Activated T-cell treated with anti-CD3 and anti-CD28 coated beads for 1 hour (primary cell): ENCODE data around the gene ARID1B.

ENCODE experiments used
- DNase-seq: peaks from one replicate; pipeline ENCODE4 v3.0.0-alpha.2; 2020; ENCODE audit warnings: low read depth

Gene ARID1B

DNA sequence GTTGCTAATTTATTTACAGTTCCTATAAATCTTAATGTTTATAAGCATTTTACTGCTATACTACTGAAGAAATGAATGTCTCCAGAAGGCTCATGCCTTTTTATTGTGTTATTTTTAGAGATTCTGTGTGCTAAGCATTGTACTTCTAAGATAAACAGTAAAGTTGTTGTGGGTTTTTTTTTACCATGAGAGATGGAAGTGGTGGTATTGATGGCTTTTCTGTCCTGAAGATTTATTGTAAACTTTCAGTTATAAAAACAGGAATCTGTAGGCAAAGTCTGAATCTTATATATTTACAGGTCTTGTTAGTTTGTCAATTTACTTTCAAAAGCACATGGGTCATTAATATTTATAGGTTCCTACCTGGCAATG, 299.3 kb downstream of the ARID1B start:
- DNase-seq = no peak

DNA sequence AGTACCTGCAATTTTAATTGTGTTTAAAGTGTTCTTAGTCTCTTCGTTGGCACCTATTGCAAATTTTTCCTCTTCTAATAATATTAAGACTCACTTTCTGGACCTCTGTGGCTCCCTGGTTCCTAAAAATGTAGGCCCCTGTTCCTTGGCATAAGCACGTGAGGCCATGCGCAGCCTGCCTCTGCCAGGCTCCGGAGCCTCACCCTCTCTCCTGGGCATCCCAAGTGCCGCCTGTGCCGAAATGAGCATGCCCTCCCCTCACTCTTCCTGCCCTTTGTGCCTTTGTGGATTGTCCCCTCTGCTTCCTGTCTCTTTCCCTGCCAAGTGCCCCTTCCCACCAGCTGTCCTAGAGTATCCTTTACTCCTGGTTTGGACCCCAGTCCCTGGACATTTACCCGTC, 300.1 kb downstream of the ARID1B start:
- no peak for DNase-seq

DNA sequence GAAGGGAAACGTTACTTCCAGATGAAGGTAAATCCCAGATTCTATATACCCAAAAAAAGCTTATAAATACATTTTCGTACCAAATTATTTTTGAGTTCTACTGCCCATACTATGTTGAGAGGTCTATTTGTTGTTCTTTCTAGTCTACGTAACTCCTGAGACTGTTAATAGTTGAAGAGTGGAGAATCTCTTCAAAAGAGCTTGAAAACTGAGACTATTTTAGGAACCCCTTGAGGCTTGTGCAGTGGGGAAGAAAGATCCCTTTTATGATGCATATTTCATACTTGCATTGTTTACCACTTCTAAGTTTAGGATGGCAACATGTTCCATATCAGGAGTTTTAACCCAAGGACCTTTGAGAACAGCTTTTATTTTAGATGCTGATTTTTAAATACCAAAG, 301.1 kb downstream of the ARID1B start:
- no peak for DNase-seq

DNA sequence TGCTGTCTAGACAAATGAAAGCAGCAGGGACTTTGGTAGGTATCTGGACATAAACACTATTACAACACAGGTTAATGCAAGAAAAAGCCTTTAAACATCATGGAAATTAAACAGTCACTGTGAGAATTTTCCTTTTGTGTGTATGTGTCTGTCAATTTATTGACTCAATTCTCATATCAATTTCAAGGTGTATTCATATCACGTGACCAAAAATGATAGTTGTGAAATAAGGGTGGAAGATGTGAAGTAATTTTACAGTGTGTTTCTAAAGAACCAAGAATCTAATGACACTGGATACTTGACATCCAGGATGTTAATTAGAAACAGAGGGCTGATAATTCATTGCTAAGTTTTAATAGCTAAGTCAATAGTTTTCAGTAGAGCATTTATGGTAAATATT, 302.1 kb downstream of the ARID1B start:
- DNase-seq = no peak

DNA sequence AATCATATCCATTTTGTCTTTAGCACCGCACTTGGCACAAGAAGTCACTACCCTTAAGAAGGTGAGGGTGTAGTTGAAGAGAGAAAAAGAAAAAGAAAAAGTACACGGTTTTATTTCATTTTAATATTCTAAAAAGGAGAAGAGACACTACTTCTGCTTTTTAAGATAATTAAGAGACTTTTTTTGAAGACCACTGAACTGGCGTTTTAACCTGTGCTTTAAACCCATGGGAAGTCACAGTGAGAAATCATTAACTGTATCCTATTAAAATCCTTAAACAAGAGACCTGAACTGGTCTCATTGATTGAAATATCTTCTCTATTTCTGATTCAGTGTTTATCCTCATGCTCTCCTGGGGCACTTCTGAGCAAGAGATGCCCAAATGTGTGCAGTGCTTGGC, 302.6 kb downstream of the ARID1B start:
- DNase-seq = no peak

DNA sequence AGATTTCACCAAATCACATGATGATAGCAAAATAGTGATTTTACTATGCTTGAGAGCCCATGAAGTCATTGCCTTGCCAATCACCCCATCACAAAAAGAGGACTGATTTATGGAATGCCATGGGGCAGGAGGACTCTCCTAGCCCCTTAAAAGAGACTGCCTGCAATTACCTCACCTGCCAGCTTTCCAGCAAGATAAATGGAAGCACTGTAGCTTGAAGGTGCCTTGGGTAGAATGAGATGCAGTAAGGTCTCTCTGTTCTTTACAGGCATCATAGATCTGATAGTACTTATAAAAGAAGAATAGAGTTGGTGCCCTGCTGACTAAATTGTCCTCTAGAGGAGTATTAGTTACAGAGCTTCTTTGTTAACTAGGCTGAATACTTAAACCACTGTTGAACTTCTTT, 303.8 kb downstream of the ARID1B start:
- DNase-seq = no peak

DNA sequence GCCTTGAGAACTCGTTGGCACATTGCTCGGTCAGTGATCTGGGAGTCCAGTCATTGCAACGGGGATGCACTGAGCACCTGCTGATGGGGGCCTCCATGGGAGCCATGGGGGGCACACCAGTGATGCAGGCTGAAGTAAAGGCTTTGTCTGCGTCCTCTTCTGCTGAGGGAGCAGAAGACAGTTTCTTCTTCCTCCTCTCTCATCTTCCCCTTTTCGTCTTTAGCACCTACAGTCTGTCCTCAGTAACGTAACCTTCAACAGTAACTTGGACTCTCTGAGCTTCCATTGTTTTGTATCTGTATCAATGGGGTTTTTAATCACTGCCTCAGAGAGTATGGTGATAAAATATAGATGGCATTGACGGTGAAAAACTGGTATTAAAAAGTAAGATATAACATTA, 306.2 kb downstream of the ARID1B start:
- DNase-seq = no peak

DNA sequence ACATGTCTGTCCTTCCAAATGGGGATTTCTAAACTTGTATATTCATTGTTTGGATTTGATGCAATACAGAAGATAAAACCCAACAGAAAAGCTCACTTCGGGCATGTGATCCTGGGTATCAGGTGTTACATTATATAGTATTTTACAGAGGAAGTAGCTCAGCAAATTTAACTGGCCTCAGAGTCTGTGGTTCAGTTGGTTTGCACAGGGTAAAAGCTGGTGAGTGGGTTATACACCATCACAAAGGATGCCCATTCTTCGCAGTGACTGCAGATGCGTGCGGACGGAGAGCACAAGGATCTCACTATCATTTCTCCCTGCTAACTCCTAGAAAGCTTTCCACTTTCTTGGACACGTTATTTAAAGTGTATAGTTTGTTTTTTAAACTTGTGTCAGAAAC, 309.5 kb downstream of the ARID1B start:
- DNase-seq = no peak

DNA sequence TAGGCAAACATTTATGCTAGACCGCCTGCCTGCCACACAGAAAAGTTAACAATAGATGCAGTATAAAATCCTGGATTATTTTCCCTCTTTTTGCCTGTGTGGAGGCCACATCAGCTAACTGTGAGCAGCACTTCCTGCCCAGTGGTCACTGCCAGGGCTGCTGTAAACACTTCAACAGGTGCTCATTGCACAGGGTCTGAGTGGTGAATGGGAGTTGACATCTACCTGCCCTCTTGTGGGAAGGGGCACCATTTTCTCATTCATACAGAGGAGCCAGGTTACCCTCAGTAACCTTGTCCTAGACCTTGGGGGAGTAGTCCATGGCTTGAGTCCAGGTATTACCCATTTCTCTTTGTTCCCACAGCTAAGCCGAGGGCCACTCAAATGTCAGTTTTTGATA, 310.8 kb downstream of the ARID1B start:
- no peak for DNase-seq

DNA sequence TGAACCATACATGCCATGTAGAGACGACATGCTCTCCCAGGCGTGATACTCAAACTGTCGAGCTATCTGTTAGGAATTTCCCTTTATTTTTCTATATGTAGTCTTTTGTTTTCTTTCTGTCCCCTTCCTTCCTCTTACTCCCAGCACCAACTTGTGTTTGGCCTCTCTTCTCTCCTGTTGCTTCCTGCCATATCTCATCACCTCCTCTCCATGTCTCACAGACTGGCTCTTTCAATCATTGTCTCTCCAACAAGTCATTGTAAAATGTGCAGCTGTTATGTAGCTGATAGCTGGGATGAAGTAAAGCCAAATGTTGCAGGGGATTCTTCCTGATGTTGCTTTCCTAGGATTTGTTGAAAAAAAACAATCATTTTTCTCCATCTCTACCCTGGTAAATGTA, 311.7 kb downstream of the ARID1B start:
- no peak for DNase-seq

DNA sequence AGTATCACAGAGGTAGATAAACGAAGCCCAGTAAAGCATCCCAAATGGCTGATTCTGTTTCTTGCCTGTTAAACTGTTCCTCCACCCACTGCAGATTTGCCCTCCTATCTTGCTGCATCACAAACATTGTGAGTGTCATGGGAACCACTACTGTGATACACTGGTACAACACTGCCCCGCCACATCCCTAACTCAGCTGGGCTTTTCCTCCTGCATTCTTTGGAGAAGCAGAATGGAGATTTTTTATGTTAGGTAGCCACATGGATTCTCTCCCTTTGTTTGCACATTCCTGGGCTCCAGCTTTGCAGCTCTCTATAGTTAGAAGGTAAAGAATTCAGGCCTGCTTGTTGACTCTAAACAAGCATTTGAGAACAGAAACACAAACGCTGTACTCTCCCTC, 312.1 kb downstream of the ARID1B start:
- DNase-seq = no peak

DNA sequence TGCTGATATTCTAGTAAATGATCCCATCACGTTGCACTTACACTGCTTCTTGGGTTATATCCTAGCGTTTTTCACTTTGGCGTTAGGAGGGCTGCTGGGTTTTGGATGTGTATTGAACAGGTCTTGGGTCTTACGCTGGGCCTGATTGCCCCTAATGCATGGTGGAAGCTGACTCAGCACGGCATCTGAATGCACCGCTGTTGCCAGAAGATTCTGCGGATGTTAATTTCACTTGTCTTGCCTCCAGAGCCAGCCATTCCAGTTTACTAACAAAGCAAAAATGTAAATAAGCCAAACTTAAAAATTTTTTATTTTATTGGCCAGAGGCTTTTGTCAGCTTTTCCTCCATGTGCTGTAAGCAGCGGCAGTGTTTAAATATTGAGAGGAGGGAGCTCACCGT, 312.7 kb downstream of the ARID1B start:
- DNase-seq = no peak

DNA sequence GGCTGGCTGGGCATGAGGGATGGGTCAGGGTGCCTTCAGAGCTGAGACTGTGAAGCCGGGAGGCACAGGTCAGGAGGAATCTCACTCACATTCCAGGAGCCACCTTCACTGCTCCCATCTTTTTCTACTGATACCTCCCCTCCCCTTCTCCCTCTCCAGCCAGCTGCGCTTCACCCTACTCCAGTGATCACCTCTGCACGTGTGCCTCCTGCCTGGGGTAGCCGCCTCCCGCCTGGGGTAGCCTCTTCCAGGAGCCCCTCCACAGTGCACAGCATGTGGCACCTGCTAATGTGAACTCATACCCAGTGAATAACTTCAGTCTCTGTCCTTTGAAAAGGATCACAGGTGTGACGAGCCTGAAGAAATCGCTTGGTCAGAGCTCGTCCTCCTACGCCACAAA, 313.6 kb downstream of the ARID1B start:
- no peak for DNase-seq

DNA sequence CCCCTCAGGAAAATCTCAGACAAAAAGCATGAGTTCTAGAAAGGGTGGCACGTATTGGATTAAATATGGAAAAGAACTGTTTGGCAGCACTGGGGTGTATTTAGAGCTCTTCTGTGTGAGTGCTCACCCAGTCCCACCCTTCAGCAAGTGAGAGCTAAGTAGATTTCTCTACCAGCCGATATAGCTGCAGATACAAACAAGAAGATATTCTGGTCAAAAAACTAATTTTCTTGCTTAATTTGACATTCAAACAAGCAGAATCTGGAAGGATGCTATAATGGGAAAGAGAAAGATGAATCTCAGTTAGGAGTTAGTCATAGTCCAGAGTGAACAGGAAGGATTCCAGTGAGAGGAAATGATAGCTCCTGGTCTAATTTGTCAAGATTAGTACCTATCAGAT, 314.1 kb downstream of the ARID1B start:
- no peak for DNase-seq

DNA sequence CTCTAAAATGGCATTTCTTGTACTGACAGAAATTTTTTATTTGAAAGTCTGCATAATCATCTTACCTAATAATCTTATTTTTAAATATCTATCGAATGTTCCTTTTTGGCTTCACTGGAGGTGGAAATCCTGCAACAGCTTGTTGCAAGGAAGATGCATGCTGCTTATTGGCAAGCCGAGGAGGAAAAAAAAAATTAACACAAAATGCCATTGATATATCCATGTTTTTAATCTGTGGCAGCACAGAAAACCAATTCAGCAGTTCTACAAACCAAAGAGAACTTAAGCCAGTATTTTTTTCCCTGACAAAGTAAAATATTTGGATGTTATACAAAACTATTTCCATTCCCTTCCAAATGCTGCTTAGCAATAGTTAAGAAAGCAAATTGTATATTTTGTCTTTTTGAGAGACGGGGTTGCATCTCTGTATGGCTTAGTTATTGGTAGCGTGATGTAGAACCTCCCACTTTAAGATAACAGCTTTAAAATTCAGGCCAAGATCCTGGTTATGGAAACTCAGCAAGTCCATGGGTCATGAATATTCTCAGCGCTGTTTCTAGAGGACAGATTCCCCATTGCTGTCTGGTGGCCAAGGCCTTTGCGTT, 314.8 kb downstream of the ARID1B start:
- no peak for DNase-seq

DNA sequence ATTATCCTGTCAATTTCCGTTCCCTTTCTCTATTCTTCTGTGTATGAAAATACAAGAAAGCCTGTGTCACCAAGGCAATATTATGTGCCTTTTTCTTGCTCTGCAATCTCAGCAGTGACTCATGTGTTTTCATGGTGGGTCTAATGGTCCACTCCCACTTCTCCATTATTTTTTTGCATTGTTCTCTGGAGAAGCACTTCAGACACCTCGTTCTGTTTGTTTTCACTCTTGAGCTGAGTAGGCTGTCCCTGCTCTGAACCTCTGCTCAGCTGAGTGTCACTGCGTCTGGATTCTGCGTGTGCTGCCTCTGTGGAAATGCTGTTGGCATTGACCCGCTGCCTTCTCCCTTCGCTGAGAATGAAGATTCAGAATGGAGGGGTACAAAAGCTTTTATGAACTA, 315.6 kb downstream of the ARID1B start:
- no peak for DNase-seq

DNA sequence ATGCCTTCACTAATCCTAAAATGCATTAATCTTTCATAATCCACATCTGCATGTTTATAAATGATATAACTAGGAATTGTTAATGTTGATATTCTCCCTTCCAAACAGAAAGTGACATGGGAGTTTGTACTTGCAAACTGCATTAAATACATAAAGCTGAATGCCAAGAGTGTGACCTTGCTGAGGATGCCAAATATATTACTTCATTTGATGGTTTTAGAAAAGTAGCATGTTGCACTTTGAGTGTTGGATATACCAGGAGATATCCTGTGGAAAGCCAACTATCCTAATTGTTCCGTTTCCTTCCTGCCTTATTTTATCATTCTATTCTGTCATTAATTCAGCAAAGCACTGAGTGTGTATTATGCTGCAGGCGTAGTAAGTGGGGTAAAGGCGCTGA, 316.4 kb downstream of the ARID1B start:
- no peak for DNase-seq

DNA sequence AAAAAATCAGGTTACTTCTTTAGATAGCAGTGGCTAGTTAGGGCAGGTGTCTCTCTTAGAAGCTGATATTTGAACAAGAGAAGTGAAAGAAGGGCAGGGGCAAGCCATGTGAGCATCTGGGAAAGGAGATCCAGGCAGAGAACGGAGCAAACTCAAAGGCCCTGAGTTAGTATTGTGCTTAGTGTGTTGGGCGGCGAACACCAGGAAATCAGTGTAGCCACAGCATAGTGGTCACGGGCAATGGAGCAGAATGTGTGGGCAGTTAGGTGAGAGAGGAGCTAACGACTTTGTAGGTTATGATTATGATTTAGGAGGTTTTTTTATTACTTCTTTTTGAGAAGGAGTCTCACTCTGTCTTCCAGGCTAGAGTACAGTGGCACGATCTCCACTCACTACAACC, 316.9 kb downstream of the ARID1B start:
- no peak for DNase-seq

DNA sequence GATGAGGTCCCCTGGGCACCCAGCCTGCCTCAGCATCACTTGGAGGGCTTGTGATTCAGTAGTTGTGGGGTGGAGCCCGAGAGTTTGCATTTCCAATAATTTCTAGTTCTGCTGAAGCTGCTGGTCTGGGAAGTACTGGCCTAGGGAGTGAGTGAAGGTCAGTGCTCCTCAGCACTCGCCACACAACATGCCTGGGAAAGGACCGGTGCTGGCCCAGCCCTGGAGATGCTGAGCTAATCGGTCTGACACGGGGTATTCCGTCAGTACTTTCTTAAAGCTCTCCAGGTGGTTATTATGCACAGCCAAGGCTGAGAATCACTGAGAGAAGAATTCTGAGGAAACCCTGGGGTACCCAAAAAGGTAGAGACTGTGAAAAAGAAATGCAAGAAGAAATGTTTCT, 317.9 kb downstream of the ARID1B start:
- no peak for DNase-seq

DNA sequence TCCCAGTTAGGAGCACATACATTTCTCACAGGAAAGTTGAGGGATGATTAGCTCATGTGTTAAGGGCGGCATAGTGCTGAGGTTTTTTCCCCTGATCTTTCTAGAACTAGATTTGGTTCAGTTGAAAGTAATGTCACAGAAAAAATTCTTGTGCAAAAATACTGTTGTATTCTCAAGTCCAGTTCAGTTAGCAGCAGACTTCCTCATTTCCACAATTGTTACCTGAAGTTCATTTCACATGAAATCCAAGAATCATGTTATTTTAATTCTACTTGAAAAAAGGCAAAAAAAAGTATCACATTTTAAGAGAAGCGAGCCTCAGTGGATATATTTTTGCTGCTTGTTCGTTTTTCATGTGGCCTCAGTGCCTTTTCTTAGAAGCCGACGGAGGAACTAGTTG, 318.4 kb downstream of the ARID1B start:
- no peak for DNase-seq

DNA sequence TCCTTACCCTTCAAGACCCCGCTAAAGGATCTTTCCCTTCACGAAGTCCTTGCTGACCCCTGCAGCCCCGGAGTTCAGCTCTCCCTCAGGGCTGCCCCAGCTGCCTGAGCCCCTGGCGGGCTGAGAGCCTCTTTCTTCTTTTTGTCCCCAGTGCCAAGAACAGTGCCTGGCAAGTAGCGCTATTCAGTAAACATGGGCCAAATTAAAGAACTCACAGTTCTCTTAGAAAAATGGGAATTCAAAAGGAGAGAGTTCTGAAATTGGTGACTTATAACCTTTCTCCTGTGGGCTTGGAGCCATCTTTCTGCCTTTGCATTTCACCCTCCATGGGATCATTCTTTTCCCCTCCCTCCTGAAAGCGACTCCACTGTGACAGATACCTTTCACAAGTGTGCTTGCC, 318.9 kb downstream of the ARID1B start:
- DNase-seq = no peak

DNA sequence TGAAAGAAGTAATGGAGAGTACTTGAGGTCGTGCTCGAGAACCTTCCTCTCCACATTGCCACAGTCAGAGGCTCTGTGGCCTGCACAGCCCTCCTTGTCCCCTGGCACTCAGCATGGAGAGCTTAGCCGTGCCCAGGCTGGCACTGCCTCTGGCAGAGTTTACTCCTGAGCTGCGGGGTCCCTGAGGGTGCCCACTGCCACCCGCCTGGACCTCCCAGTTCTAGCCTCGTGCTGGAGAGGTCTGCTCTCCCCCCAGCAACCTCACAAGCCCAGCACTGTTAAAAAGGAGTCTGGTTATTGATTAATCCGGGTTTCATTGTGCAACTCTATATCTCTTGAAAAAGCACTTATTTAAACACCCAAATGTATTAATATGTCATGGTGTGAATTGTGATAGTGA, 319.3 kb downstream of the ARID1B start:
- DNase-seq = no peak

DNA sequence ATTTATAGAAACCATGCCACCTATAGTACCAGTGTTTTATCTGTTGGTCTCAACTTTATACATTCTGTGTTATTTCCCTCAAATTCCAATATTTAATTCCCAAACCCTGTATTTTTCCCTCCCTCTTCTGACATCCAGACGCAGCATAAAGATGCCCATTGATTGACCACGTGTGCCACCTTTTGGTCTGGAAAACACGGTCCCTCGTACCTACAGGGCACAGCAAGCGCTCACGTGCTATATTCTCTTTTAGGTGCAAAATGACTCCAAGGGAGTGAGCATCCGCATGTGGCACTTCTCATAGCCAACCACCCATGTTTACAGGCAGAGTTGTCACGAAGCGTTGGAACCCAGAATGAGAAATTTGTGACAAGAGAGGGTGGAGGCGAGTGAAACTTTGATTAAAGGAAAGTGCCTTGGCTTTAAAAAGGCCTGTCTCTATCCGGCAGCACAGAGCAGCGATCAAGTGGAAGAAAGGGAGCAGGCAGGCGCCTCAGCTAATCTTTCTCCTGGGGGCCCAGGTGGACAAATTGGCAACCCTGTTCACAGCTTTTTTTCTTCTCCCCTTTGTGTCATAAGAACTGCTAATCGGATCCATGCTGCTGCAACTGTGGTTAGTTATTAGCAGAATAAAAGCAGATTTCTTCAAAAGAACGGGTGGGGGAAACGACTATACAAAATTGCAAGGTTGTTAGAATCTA, 320.2 kb downstream of the ARID1B start:
- DNase-seq = no peak

DNA sequence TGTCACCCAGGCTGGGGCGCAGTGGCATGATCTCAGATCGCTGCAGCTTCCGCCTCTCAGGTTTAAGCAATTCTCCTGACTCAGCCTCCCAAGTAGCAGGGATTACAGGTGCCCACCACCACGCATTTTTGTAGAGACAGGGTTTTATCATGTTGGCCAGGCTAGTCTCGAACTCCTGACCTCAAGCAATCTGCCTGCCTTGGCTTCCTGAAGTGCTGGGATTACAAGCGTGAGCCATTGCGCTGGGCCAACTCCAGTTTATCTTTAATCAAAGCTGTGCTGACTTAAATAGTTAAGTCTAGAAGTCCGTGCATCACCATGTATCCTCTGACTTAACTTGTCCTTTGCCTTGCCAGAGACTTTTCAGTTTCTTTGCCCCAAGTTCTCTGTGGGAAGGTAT, 321.8 kb downstream of the ARID1B start:
- DNase-seq = no peak
